Activated gamma-delta T cell treated with Interleukin-2 at 50 U/mL for 16 hours (primary cell): ENCODE measurements around the gene DKC1.
"Not testable (repeated sequence)": the region's sequence is repeated elsewhere in the genome, so short reads cannot be mapped to it uniquely, and the experiment has no call there.

Experiments used
- DNase-seq: peaks from one replicate; pipeline ENCODE4 v3.0.0-alpha.2; 2020

The DKC1 gene

DNA sequence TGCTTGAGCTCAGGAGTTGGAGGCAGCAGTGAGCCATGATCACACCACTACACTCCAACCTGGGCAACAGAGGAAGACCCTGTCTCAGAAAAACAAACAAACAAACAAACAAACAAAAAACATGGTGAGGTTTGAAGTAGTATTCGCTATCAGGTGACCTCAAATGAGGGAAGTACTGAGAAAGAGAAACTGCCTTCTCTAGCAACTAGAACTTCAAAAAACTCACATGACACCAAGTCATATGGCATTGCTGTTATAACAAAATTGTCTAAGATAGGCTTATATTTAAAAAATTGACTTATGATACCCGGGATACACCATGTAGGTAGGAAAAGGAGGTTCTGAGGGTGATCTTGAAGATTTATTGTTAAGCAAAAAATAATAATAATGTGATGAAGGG, 32.4 kb downstream of the DKC1 start:
- no peak for DNase-seq

DNA sequence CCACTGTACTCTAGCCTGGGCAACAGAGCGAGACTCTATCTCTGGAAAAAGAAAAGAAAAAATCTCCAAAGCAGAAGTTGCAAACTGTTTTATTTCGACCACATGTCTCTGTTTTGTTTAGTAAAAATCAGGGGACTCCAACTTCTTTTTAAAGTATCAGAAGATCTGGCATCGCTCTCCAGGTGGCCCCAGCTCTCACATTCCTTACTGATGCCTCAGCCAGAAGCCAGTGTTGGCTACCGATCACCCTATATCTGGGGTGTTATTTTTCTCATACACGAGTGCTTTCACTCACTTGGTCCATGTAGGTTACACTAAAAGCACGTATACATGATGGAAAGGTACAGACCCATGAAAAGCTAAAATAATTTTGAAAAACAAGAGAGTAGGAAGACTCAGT, 34.3 kb downstream of the DKC1 start:
- DNase-seq: no peak

DNA sequence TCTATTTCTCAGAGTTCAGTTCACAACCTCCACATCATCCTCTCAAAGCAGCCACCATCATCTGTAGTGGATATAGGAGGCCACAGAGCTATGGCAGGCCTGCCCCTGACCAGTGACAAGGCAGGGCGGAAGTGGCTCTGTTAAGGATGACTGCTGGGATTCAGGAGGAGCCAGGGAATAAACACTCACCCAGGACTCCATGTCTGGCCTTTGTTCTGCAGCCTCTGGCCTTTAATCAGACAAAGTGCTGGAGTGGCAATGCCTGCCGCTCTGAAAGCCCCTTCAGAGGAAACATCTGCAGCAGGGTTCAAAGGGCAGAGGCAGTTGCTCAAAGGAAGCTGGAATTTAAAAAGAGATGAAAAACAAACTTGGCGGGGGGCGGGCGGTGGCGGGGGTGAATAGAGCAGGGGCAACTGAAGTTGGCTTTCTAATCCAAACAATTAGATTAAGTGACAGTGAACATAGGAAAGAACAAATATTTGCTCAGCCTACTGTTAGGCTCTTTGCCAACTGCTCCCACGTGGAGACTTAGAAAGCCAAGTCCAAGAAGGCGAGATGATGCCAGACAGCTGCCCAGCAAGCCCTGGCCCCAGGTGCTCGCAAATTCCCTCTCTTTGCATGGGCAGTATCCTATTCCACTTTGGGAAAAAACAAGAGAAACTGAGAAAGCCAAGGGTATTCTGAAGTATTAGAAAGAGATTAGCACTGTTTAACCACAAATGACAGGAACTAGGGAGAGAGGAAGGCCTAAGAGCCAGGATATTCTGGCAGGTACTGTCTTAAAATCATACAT, 37.1 kb downstream of the DKC1 start:
- DNase-seq: no peak

DNA sequence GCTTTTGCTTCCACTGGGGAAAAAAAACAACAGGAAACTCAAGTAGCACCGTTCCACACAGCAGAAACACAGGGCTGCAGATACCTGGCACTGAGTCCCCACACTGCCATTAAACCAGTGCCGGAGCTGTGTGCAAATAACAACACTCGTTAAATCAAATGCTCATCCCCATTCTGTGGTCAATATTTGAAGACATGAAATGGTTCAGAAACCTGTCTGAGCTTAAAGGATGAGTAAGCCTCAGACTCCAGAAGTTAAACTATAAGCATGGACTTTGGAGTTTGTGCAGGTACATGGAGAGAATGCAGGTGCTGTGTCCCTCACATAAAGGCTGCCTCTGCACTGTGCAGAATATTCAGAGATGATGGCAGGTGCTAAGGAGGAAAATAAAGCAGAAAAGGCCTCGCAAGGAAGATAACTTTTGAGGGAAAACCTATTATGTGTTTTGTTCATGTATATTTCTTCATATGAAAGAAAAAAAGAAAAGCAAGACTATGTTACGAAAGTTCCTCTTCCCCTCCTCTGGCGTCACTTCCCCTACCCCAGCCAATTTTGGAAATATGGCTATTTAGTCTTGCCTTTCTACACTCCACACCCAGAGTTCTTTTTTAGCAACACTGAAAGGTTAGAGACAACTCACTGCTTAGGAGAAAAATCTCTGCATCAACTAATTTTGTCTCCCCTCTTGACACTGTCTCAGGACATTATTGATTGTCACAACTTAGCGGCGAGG, 38.0 kb downstream of the DKC1 start:
- DNase-seq: no peak

DNA sequence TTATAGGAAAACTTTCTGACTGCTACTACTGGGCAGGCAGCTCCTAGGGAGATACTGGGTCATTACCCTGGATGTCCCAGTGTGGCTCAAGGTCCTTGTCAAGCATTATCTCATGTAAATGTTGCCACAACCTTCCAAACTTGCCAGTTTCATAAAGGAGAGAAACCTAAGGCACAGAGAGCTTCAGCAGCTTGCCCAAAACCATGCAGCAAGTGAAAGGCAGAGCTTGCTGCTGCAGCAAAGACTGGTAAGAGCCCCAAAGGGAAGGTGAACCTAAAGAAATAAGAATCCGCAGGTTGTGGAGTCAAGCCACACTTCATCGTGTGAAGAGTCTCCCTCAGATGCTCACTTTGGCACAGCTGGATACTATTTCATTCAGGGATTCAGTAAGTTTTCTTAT, 40.3 kb downstream of the DKC1 start:
- no peak for DNase-seq

DNA sequence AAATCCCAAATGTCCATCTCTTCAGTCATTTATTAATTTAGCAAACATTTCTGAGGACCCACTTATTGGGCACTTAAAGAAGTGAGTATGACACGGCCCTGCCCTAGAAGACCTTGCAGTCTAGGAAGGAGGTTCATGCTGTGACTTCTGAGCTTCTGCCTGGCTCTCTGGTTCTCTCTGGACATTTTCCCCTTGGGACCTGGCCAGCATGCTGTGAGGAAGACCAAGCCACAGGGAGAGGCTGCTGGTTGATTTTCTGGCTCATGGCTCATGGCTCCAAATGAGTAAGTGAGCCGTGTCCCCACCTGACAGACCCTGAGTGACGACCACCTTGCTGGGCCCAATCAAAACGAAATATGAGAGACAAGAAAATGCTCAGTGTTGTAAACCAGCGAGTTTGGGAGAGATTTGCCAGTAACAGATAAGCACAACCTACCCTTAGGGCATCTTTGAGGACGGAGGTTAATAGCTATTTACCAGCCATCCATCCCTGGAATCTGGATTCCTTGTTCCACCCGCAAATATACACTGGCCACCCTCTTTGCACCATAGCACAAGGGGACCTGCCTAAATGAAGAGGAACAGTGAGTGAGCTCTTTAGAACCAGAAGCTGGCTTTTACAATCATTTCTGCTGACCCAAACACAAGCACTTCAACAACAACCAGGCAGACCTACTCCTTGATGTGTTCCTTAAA, 41.7 kb downstream of the DKC1 start:
- no peak for DNase-seq

DNA sequence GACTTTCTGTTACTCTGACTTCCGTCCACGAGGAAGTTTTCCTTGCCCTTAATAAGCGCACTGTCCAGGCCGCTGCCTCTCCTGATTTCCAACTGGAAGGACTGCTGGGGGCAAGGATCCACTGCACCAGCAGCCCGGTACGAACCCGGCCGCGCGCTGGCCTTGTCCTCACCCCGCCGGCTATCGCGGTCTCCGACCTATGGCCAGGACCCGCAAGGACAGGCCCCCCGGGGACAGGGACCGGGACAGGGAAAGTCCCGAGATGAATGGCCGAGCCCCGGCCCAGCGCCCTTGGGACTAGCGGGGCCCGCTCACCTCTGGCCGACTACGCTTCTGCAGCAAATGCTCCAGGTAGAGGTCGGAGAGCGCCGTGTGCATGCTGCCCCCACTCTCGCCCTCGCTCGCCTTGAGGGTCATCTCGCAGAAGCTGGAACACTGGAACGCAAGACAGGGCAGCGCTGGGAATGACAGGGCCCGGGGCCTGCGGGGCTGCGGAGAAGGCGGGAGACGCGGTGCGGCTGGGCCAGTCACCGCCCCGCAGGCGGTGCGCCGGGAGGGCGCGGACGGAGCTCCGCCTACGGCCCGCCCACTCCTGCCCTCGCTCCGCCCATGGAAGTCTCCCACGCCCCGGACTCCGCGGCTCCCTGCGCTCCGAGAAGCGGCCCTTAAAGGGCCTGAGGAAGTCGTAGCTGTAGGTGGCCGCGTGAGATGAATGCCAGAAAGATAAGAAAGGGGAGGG, 42.5 kb downstream of the DKC1 start, which contains the start of gene MPP1:
TSS of gene MPP1 (minus strand) at position 529 of the 739 bp plus-strand sequence. CDS start at position 417, 112 bp downstream.
- peak; percentile 60 for DNase-seq

DNA sequence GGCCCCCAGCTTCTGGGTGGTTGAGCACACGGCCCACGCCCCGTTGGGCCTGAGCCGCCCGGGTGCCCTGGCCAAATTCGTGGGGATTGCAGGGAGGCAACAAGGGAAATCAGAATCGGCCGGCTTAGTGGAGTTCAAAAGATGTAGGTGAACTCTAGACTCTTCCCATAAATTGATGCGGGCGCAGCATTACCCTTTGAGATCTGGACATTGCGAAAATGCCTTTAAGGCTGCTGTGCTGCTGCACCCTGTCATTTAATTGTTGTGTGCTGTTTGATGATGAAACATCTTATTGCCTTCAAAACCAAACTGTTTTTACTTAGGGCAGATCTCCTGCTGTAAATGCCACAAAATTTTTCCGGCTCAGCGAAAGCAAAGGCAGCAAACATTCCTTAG, 43.0 kb downstream of the DKC1 start:
- DNase-seq: no peak

DNA sequence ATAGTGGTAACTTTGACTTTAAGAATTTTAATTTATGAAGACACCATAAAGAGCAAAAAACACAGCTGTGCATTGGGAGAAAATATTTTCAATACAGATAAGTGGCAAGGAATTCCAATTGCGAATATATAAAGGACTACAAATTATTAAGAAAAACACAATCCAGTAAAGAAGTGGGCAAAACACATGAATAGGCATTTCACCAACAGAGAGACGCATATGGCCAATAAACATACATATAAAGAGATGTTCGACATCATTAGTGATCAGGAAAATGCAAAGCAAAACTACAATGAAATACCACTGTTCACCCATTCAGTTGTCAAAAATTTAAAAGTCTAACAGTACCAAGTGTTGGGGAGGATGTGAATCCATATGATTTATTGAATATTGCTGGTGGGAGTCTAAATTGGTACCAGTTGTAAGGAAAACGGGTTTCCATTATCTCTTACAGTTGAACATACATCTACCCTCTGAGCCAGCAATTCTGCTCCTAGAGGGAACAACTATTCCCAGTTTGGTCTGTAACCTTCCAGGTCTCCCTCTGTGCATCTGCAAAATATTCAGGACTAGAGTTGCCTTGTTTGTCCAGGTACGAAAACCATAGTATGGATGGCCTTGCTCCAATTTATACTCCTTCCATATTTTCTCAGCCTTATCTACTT, 44.3 kb downstream of the DKC1 start:
- DNase-seq: no peak

DNA sequence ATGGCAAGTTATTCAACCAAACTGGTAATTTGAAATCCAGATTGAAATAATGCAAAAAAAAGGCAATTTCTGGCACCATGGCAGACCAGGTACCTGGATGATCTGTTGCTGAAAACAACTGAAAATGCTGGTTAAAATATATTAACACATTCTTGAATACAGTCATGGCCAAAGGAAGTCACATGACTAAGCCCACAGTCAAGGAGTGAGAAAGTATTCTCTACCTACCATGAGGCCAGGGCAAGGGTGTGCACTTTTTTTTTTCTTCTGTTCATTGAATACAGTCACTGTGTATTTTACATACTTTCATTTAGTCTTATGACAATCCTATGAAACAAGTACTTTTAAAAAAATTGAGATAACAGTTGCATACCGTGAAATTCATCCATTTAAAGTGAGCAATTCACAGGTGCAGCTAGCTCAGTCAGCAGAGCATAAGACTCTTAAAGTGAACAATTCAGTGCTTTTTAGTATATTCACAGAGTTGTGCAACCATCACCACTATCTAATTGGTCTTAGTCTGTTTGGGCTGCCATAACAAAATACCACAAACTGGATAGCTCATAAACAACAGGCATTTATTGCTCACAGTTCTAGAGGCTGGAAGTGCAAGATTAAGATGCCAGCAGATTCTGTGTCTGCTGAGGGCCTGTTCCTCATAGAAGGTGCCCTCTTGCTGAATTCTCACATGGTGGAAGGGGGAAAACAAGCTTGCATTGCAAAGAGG, 47.4 kb downstream of the DKC1 start:
- DNase-seq: no peak

DNA sequence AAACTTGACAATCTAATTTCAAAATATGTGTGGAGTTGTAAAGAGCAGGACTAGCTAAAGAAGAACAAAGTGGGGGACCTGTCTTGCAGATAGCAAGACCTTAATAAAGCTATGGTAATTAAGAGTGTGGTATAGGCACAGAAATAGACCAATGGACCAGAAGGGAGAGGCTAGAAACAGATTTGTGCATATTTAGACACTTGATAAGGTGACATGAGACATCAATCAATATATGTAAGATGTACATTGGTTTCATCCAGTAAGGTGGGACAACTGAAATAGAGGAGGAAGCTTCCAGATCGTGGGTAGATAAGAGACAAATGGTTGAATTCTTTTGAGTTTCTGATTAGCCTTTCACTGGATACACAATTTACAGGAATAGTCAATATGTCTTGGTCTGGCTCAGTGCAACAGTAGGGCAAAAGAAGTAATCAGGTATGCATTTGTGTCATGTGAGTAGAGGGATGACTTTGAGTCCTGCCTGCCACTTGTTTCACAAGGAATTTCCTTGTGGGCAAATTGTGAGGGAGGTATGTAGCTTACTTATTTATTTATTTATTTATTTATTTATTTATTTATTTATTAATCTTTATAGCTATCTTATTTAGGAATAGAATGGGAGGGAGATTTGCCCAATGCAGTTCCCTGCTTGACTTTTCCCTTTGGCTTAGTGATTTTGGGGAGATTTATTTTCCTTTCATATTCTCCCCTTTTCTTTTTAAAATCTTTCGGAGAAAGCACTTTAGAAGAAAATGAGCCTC, 49.9 kb downstream of the DKC1 start:
- DNase-seq: no peak

DNA sequence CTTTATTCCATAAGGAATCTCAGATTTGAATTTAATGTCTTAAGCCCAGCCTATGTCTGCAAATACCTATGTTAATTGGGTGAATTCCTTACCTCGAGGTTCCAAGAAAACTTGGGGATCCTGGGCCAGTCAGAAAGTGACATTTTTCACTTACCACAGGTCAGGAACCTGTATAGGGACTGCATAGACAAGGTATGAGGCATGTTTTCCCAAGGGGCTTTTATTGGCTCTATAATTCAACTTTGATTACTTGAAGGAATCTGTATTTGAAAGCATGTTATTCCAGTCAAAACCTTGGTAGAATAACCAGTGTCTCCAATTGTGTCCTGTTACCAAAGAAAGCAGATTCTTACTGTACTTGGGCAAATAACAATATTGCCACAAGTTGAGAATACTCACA, 51.1 kb downstream of the DKC1 start:
- no peak for DNase-seq

DNA sequence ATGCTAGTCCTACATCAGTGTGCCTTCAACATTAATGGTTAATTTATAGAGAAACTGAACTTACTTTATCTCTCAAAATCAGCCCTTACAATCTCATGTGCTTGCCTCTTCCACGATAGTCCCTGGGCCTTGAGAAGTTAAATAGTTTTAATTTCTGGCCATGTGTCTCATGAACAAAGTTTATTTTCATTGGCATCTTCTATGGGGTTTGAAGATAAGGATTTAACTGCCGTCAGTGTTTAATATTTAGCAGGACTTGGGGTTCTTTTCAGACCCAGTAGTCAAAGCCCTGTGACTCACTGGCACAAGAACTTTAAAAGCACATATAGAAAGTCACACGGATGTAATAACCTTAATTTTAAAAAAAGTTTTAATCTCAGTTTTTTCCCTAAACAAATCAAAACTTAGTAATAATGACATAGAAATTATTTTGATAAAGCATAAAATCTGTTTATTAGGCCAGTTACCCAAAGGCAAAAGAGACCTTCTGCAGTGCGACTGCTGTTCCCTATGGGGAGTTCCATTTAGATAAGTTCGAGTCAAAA, 52.7 kb downstream of the DKC1 start:
- no peak for DNase-seq

DNA sequence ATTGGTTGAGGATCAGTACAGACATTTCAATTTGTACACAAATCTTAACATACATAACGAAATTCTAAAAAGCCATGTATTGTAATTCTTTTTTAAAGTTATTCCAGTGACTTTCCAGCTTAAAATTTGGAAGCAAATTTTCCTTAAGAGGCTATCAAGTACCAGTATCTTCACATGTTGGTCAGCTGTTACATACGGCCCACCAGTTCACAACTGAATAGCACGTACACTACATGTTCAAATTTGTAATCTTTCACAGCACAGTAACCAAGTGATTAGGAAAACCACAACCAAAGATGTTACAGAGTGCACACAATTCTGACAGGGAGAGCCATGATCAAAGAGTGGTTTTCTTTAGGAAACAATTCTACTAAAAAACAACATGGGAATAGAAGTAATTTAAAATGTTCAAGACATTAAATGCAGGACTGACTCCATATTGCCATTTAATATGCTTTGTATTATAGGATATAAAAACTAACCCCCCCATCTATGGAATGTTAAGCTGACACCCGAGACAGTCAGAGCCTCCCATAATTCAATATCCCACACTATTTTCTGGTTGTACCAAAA, 53.7 kb downstream of the DKC1 start:
- not testable (repeated sequence) for DNase-seq

DNA sequence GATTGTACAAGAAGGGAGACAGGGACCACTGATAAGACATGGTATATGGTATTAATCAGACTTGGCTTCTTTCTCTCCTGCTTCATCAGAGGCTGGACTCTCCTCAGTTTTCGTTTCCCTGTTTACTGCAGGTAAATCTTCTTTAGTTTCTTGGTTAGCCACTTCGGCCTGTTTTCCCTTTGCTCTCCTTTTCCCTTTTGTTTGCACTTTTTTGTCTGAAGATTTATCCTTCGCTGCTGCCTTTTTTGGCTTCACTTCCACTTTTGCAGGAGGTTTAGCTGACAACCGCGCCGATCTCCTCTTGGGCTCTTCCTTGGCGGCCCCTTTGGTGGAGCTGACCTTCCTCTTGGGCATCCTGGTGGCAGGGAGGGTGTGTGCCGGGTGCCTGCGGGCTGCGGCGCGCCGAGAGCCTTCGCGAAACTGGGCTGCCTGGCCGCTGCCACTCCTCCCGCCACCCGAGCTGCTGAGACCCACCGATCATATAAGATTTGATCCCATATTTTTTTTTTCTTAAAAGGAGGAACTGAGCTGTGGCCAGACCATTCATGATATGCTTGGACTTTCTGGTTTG, 54.5 kb downstream of the DKC1 start:
- DNase-seq: not testable (repeated sequence)

DNA sequence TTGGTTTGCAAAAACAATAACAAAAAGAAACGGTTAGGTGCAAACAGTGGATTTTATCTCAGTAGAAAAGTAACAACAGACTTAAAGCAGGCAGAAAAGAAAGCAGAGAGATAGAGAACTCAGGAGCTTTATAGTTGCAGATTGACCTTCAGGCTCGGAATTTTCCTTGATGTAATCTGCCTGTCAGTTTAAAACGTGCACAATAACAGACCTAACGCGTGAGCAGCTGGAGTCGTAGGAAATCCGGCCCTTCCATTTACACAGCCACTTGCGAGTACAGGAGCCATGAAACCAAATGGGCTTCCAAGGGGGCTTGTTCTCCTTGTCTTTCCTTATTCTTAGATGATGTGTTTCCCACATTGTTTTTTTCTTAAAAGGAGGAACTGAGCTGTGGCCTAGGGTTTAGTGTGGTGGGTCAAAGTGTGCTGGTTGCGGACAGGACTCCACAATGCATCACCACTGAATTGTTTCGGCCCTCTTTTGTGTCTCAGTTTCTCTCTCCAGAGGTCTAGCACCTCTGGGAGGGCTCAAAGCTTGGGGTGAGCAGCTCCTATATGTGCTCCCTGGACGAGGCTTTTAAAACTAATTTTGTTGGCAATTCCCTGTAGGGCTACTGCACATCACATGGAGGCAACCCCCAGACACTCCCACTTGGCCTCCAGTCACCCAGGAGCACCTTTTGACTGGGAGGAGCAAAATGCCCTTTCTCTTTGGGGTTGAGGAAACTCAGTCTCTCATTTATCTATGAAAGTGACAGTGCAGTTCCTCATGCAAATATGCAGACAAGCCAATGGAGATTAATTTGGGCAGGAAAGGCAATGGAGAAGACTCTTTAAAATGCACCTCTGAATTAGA, 56.5 kb downstream of the DKC1 start:
- DNase-seq: no peak

DNA sequence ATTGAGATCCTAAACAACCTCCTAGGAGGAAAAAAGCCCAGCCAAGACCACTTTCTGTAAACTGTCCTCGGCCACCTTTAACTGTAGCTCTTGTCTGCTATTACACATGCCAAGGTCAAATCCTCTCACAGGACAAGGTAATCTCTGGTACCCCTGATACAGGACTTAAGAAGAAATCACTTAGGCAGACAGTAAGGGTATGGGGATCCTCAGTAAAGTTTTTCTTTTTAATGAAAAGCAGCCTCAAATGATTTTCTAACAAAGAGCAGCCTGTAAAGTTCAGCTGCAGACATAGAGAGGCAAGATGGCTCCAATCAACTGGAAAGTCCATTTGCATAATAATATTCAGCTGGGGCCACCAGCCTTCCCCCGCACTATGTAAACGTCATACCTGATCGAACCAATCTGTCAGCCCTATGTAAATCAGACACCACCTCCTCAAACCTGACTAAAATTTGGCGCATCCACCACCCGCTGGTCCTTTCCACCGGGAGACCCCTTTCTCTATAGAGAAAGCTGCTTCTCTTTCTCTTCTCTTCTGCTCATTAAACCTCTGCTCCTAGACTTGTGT, 57.2 kb downstream of the DKC1 start:
- no peak for DNase-seq

DNA sequence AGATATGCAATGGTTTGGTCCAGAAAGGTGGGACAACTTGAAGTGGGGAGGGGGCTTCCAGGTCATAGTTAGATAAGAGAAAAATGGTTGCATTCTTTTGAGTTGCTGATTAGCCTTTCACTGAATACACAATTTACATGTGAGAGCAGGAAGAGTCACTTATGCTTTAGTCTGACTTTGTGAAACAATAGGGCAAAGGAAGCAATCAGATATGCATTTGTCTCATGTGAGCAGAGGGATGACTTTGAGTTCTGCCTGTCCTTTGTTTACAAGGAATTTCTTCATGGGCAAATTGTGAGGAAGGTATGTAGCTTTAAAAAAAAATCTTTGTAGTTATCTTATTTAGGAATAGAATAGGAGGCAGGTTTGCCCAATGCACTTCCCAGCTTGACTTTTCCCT, 58.9 kb downstream of the DKC1 start:
- DNase-seq: no peak

DNA sequence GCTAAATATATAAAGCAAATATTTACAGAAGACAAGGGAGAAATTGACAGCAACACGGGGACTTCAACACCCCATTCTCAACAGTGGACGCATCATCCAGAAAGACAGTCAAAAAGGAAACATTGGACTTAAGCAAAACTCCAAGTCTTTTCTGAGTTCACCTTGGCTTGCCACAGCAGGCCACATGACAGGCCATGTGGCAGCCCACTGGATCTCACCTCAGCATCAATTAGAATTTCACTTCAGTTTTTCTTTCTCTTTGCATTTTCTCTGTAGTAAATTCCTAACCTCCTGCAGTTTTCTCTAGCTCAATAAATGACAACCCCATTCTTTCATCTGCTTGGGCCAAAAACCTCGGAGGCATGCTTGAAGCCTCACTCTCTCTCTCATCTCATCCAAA, 59.4 kb downstream of the DKC1 start:
- no peak for DNase-seq
